Neural cell (in vitro differentiated cells): ENCODE results near the gene C2.

Experiments used
- EP300 ChIP-seq: fragments of 450-650 bp; conservative IDR thresholded peaks from 2 replicates; pipeline ENCODE4 v1.6.1; 2014; ENCODE audit warnings: antibody characterized with exemption, mild to moderate bottlenecking, moderate library complexity; ENCODE audit not compliant: poor library complexity, severe bottlenecking
- EZH2 ChIP-seq: fragments of 200-600, 300-800 bp; shearing (Covaris generic), sonication (generic); IDR thresholded peaks from 2 replicates; pipeline ENCODE4 v1.6.1; 2014; ENCODE audit warnings: antibody characterized with exemption, low read length, borderline replicate concordance, mild to moderate bottlenecking; ENCODE audit not compliant: insufficient read depth, poor library complexity, severe bottlenecking
- MXI1 ChIP-seq: fragments of 450-650 bp; conservative IDR thresholded peaks from 2 replicates; pipeline ENCODE4 v1.6.1; 2014; ENCODE audit warnings: antibody characterized with exemption, mild to moderate bottlenecking; ENCODE audit not compliant: poor library complexity, severe bottlenecking
- POLR2AphosphoS5 ChIP-seq: IDR thresholded peaks from 2 replicates; pipeline ENCODE4 v1.6.1; 2012
- TAF1 ChIP-seq: IDR thresholded peaks from 2 replicates; pipeline ENCODE4 v1.6.1; 2012; ENCODE audit warnings: low read depth
- TF ChIP-seq, protein P1 (sequence below): fragments of 450-650 bp; IDR thresholded peaks from 2 replicates; pipeline ENCODE4 v1.5.1; 2014; ENCODE audit warnings: antibody characterized with exemption, mild to moderate bottlenecking, moderate library complexity; ENCODE audit not compliant: poor library complexity, severe bottlenecking
- TF ChIP-seq, protein P2 (sequence below): IDR thresholded peaks from 2 replicates; pipeline ENCODE4 v1.6.1; 2012; ENCODE audit warnings: borderline replicate concordance

DNA sequence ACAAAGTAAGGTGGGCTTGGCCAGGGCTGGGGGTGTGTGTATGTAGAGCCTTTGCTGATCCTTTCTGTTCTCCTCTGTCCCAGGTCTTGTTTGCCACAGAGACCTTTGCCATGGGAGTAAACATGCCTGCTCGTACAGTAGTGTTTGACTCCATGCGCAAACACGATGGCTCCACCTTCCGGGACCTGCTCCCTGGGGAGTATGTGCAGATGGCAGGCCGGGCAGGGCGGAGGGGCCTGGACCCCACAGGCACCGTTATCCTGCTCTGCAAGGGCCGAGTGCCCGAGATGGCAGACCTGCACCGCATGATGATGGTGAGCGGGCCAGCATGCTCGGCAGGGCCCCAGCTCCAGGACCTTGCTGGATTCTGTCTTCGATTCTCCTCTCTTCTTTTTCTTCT, 38.2 kb downstream of the C2 start:
- TF ChIP-seq POLR2AphosphoS5 (no peak), EP300 (no peak), EZH2 (no peak), TAF1 (no peak), MXI1 (no peak)
- TF ChIP-seq, protein P1, sequence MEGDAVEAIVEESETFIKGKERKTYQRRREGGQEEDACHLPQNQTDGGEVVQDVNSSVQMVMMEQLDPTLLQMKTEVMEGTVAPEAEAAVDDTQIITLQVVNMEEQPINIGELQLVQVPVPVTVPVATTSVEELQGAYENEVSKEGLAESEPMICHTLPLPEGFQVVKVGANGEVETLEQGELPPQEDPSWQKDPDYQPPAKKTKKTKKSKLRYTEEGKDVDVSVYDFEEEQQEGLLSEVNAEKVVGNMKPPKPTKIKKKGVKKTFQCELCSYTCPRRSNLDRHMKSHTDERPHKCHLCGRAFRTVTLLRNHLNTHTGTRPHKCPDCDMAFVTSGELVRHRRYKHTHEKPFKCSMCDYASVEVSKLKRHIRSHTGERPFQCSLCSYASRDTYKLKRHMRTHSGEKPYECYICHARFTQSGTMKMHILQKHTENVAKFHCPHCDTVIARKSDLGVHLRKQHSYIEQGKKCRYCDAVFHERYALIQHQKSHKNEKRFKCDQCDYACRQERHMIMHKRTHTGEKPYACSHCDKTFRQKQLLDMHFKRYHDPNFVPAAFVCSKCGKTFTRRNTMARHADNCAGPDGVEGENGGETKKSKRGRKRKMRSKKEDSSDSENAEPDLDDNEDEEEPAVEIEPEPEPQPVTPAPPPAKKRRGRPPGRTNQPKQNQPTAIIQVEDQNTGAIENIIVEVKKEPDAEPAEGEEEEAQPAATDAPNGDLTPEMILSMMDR, result no peak
- TF ChIP-seq, protein P2, sequence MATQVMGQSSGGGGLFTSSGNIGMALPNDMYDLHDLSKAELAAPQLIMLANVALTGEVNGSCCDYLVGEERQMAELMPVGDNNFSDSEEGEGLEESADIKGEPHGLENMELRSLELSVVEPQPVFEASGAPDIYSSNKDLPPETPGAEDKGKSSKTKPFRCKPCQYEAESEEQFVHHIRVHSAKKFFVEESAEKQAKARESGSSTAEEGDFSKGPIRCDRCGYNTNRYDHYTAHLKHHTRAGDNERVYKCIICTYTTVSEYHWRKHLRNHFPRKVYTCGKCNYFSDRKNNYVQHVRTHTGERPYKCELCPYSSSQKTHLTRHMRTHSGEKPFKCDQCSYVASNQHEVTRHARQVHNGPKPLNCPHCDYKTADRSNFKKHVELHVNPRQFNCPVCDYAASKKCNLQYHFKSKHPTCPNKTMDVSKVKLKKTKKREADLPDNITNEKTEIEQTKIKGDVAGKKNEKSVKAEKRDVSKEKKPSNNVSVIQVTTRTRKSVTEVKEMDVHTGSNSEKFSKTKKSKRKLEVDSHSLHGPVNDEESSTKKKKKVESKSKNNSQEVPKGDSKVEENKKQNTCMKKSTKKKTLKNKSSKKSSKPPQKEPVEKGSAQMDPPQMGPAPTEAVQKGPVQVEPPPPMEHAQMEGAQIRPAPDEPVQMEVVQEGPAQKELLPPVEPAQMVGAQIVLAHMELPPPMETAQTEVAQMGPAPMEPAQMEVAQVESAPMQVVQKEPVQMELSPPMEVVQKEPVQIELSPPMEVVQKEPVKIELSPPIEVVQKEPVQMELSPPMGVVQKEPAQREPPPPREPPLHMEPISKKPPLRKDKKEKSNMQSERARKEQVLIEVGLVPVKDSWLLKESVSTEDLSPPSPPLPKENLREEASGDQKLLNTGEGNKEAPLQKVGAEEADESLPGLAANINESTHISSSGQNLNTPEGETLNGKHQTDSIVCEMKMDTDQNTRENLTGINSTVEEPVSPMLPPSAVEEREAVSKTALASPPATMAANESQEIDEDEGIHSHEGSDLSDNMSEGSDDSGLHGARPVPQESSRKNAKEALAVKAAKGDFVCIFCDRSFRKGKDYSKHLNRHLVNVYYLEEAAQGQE, result no peak
